OCI-LY1 (cell line): ENCODE measurements around the gene SLC6A4.

Experiments
- CTCF ChIP-seq: fragments of 200-600 bp; sonication (generic), shearing (Covaris generic); IDR thresholded peaks from 2 replicates; pipeline ENCODE4 v1.5.1; 2017; ENCODE audit warnings: mild to moderate bottlenecking, antibody characterized with exemption, low read length, moderate library complexity, mixed read lengths
- EZH2 ChIP-seq: fragments of 200-600 bp; sonication (generic), shearing (Covaris generic); IDR thresholded peaks from 2 replicates; pipeline ENCODE4 v1.8.0; 2017; ENCODE audit warnings: borderline replicate concordance, mixed run types, mild to moderate bottlenecking, antibody characterized with exemption, low read length, moderate library complexity, mixed read lengths

GRCh38 chr17:30207655-30208054, 27.8 kb downstream of the SLC6A4 start:
- TF ChIP-seq CTCF: no peak
- no peak for TF ChIP-seq EZH2
